Activated B cell treated with CpG ODN at 0.5 μM for 24 hours (primary cell): ENCODE results near the gene GPNMB. TPM values are rescaled to one million over a fixed set of nuclear protein-coding genes. Genes with fewer than 3 reads are reported as not detected.

Experiments used
- ATAC-seq: fragments of 200-7000 bp; cut with Tn5 transposase; one replicate; pipeline ENCODE4 v1.10.0; 2021; ENCODE audit warnings: low read depth, mild to moderate bottlenecking, moderate library complexity
- CTCF ChIA-PET: fragments of 350-600 bp; sonication (Branson Sonifier 250); formaldehyde crosslinking; loops from one replicate; lab custom pipeline; 2021; ENCODE audit warnings: antibody characterized with exemption; lab: Charles Lee
- POLR2A ChIA-PET: fragments of 350-600 bp; sonication (Branson Sonifier 250); formaldehyde crosslinking; loops from one replicate; lab custom pipeline; 2021; ENCODE audit warnings: antibody characterized with exemption; lab: Charles Lee
- DNase-seq: peaks from one replicate; pipeline ENCODE4 v3.0.0; 2022
- H3K27ac Mint-ChIP-seq: one replicate; pipeline ENCODE4 v1.8.0; 2020; ENCODE audit warnings: mixed read lengths
- H3K27me3 Mint-ChIP-seq: one replicate; pipeline ENCODE4 v1.8.0; 2021; ENCODE audit warnings: mixed read lengths
- H3K36me3 Mint-ChIP-seq: one replicate; pipeline ENCODE4 v1.8.0; 2021; ENCODE audit warnings: low read depth, mixed read lengths
- H3K4me1 Mint-ChIP-seq: one replicate; pipeline ENCODE4 v1.8.0; 2021; ENCODE audit warnings: mixed read lengths
- H3K4me3 Mint-ChIP-seq: one replicate; pipeline ENCODE4 v1.8.0; 2020; ENCODE audit warnings: mild to moderate bottlenecking, mixed read lengths
- H3K9me3 Mint-ChIP-seq: one replicate; pipeline ENCODE4 v1.8.0; 2020; ENCODE audit warnings: mixed read lengths
- intact Hi-C: fragments of 100-400 bp; cut with micrococcal nuclease; formaldehyde crosslinking; loops from one replicate; pipeline ENCODE4 v1.15.1; 2024
- total RNA-seq: library from RNA; stranded (reverse); gene quantifications from 2 replicates; pipeline ENCODE4 v1.2.3, GENCODE V29; 2022
- TF ChIP-seq, protein P1 (sequence below): fragments of 200-600 bp; IDR thresholded peaks from one replicate; pipeline ENCODE4 v1.8.0; 2022; ENCODE audit warnings: antibody characterized with exemption, mild to moderate bottlenecking

Gene GPNMB
- total RNA-seq, 1 donor from 2014 or later = 1.1 TPM

DNA sequence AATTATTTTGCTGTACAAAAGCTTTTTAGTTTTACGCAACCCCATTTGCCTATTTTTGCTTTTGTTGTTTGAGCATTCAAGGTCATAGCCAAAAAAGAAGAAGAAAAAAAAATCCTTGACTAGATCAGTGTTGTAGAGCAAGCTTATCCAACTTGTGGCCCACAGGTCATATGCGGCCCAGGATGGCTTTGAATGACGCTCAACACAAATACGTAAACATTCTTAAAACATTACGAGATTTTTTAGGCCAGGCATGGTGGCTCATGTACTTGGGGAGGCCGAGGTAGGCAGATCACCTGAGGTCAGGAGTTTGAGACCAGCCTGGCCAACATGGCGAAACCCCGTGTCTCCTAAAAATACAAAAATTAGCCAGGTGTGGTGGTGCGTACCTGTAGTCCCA is 44.4 kb downstream of the GPNMB start:
- CTCF ChIA-PET = interaction anchor here (0.9 kb wide), 1 partner anchor 18 kb away, joined by 3 read pairs; no protein-coding TSS in a partner anchor
- Mint-ChIP-seq H3K9me3 (no peaks in the 10 kb centered on the region), H3K27ac (no peak overlapping the region), H3K36me3 (no peaks in the 10 kb centered on the region), H3K4me3 (no peak overlapping the region), H3K27me3 (peaks cover under 1% of the 10 kb centered on the region), H3K4me1 (no peaks in the 10 kb centered on the region)
- TF ChIP-seq, protein P1, sequence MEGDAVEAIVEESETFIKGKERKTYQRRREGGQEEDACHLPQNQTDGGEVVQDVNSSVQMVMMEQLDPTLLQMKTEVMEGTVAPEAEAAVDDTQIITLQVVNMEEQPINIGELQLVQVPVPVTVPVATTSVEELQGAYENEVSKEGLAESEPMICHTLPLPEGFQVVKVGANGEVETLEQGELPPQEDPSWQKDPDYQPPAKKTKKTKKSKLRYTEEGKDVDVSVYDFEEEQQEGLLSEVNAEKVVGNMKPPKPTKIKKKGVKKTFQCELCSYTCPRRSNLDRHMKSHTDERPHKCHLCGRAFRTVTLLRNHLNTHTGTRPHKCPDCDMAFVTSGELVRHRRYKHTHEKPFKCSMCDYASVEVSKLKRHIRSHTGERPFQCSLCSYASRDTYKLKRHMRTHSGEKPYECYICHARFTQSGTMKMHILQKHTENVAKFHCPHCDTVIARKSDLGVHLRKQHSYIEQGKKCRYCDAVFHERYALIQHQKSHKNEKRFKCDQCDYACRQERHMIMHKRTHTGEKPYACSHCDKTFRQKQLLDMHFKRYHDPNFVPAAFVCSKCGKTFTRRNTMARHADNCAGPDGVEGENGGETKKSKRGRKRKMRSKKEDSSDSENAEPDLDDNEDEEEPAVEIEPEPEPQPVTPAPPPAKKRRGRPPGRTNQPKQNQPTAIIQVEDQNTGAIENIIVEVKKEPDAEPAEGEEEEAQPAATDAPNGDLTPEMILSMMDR = no peak
- ATAC-seq = no peak
- POLR2A ChIA-PET = no interaction called here
- intact Hi-C loops = loop anchor here (10.0 kb wide), 1 partner anchor 1834 kb away; the partner anchor contains the start of gene CYCS
- DNase-seq = no peak

GRCh38 chr7:23291957-23292560 is 45.5 kb downstream of the GPNMB start:
- POLR2A ChIA-PET = no interaction called here
- ATAC-seq (no peak), DNase-seq (no peak)
- H3K4me3 Mint-ChIP-seq = no peak overlapping the region
- no peaks in the 10 kb centered on the region for H3K36me3 Mint-ChIP-seq
- no peaks in the 10 kb centered on the region for H3K4me1 Mint-ChIP-seq
- H3K27me3 Mint-ChIP-seq = peaks cover 4% of the 10 kb centered on the region
- no peak overlapping the region for H3K27ac Mint-ChIP-seq
- intact Hi-C loops = loop anchor here (10.0 kb wide), 1 partner anchor 1833 kb away; the partner anchor contains the start of gene CYCS
- H3K9me3 Mint-ChIP-seq = no peaks in the 10 kb centered on the region
- TF ChIP-seq, protein P1 = no peak
- CTCF ChIA-PET = interaction anchor here (1.3 kb wide), 1 partner anchor 19 kb away, joined by 3 read pairs; no protein-coding TSS in a partner anchor

DNA sequence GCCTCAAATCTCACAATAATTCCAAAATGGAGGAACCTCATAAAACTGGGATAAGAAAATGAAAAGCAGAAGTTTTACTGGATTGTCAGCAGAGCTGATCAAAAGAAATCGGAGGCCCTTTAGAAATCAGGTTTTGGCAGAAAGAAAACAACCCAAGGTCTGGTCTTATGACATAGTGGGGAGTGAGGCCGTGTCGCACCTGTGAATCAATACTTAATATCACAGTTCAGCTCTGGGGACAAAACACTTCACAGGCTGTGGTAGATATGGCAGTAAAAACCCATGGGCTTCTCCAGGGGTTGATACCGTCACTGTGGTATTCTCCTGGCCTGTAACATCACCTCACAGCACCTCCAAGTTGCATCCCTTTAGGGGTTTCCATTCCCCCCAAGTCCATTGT is 46.0 kb downstream of the GPNMB start:
- CTCF ChIA-PET = interaction anchor here (1.3 kb wide), 1 partner anchor 20 kb away, joined by 3 read pairs; no protein-coding TSS in a partner anchor
- Mint-ChIP-seq H3K27ac (no peak overlapping the region), H3K4me3 (no peak overlapping the region), H3K9me3 (no peaks in the 10 kb centered on the region), H3K4me1 (no peaks in the 10 kb centered on the region), H3K27me3 (peaks cover 4% of the 10 kb centered on the region), H3K36me3 (no peaks in the 10 kb centered on the region)
- TF ChIP-seq, protein P1 = no peak
- ATAC-seq (no peak), DNase-seq (no peak)
- intact Hi-C loops = loop anchor here (10.0 kb wide), 1 partner anchor 1832 kb away; the partner anchor contains the start of gene CYCS
- POLR2A ChIA-PET = interaction anchor here (0.5 kb wide), 1 partner anchor 11 kb away, joined by 7 read pairs; no protein-coding TSS in a partner anchor

- Mint-ChIP-seq H3K9me3 (no peaks in the 10 kb centered on the region), H3K36me3 (no peaks in the 10 kb centered on the region), H3K27ac (no peak overlapping the region), H3K4me1 (peaks cover 4% of the 10 kb centered on the region), H3K27me3 (peaks cover 4% of the 10 kb centered on the region), H3K4me3 (no peak overlapping the region)
- ChIA-PET CTCF (no interaction called here), POLR2A (no interaction called here)
- no peak for DNase-seq
- TF ChIP-seq, protein P1 = no peak
- intact Hi-C loops = loop anchor here (10.0 kb wide), 1 partner anchor 1831 kb away; the partner anchor contains the start of gene CYCS
- ATAC-seq = no peak
Measured at GRCh38 chr7:23293500-23294073, 47.0 kb downstream of the GPNMB start.
